Measurements from ENCODE around the gene ULK4. TPM values are rescaled to one million over a fixed set of nuclear protein-coding genes. Genes with fewer than 3 reads are reported as not detected.

The ULK4 gene
- polyA plus RNA-seq, 1 donor from 2014 or later = 7.2 TPM

- H3K9me2 ChIP-seq (ENCODE audit: insufficient read depth, low read length) = no peaks in the 10 kb centered on the region
- H3K27ac ChIP-seq (ENCODE audit: low read length) = peak overlapping the region; percentile 6
- no peaks in the 10 kb centered on the region for H3K36me3 ChIP-seq (ENCODE audit: insufficient read depth, low read length)
- H3F3A ChIP-seq (ENCODE audit: insufficient read depth, low read length, poor library complexity, severe bottlenecking) = no peaks in the 10 kb centered on the region
- H2AFZ ChIP-seq (ENCODE audit: low read depth, low read length) = no peak overlapping the region
- no peaks in the 10 kb centered on the region for H3K9me3 ChIP-seq (ENCODE audit: low read length)
- TF ChIP-seq MXI1 (conservative IDR thresholded peaks at IDR 0.05; ENCODE audit: poor library complexity, severe bottlenecking) = no peak
- no peak for TF ChIP-seq TAF1 (IDR thresholded peaks at IDR 0.05; ENCODE audit: low read depth)
- no peak for TF ChIP-seq SMC3 (conservative IDR thresholded peaks at IDR 0.05; ENCODE audit: poor library complexity)
- TF ChIP-seq CTCF (IDR thresholded peaks at IDR 0.05; ENCODE audit: poor library complexity, severe bottlenecking) = no peak
- no peak for TF ChIP-seq EZH2 (IDR thresholded peaks at IDR 0.05; ENCODE audit: borderline replicate concordance, insufficient read depth, low read length, poor library complexity, severe bottlenecking)
- no peak for TF ChIP-seq POLR2AphosphoS5 (IDR thresholded peaks at IDR 0.05)
- TF ChIP-seq RAD21 (conservative IDR thresholded peaks at IDR 0.05) = no peak
- no peak for TF ChIP-seq EP300 (conservative IDR thresholded peaks at IDR 0.05; ENCODE audit: poor library complexity, severe bottlenecking)
- no peak for TF ChIP-seq REST (IDR thresholded peaks at IDR 0.05; ENCODE audit: borderline replicate concordance)
- H3K4me3 ChIP-seq (ENCODE audit: low read length) = peak overlapping the region; percentile 38
- peak overlapping the region; percentile 13 for H3K9ac ChIP-seq (ENCODE audit: low read length)
- H3K79me2 ChIP-seq (replicated peaks; ENCODE audit: insufficient read depth, low read length) = no peaks in the 10 kb centered on the region
- H3K27me3 ChIP-seq (ENCODE audit: insufficient read depth, low read depth, low read length) = no peaks in the 10 kb centered on the region
- no peaks in the 10 kb centered on the region for H4K20me1 ChIP-seq (ENCODE audit: insufficient read depth)
- no peak overlapping the region for H3K4me2 ChIP-seq (ENCODE audit: low read length)
Observed at GRCh38 chr3:41370307-41370706, 591.6 kb downstream of the ULK4 start.

- Histone ChIP-seq H4K20me1 (ENCODE audit: insufficient read depth) (no peaks in the 10 kb centered on the region), H3F3A (ENCODE audit: insufficient read depth, low read length, poor library complexity, severe bottlenecking) (no peaks in the 10 kb centered on the region), H3K27ac (ENCODE audit: low read length) (peak overlapping the region; percentile 64), H3K27me3 (ENCODE audit: insufficient read depth, low read depth, low read length) (no peaks in the 10 kb centered on the region), H3K4me3 (ENCODE audit: low read length) (peak overlapping the region; percentile 38), H3K9ac (ENCODE audit: low read length) (no peak overlapping the region), H3K9me2 (ENCODE audit: insufficient read depth, low read length) (no peaks in the 10 kb centered on the region), H3K4me2 (ENCODE audit: low read length) (no peak overlapping the region), H2AFZ (ENCODE audit: low read depth, low read length) (no peak overlapping the region), H3K79me2 (replicated peaks; ENCODE audit: insufficient read depth, low read length) (no peaks in the 10 kb centered on the region), H3K36me3 (ENCODE audit: insufficient read depth, low read length) (no peaks in the 10 kb centered on the region), H3K9me3 (ENCODE audit: low read length) (no peaks in the 10 kb centered on the region)
- no peak for TF ChIP-seq SMC3 (conservative IDR thresholded peaks at IDR 0.05; ENCODE audit: poor library complexity)
- TF ChIP-seq POLR2AphosphoS5 (IDR thresholded peaks at IDR 0.05) = peak; percentile 19
- no peak for TF ChIP-seq TAF1 (IDR thresholded peaks at IDR 0.05; ENCODE audit: low read depth)
Observed at GRCh38 chr3:41369838-41370237, 592.1 kb downstream of the ULK4 start.

- Histone ChIP-seq H3K36me3 (ENCODE audit: insufficient read depth, low read length) (no peaks in the 10 kb centered on the region), H3K4me2 (ENCODE audit: low read length) (no peak overlapping the region), H3K79me2 (replicated peaks; ENCODE audit: insufficient read depth, low read length) (no peaks in the 10 kb centered on the region), H3K27me3 (ENCODE audit: insufficient read depth, low read depth, low read length) (no peaks in the 10 kb centered on the region), H3F3A (ENCODE audit: insufficient read depth, low read length, poor library complexity, severe bottlenecking) (no peaks in the 10 kb centered on the region), H3K9ac (ENCODE audit: low read length) (no peak overlapping the region), H3K9me3 (ENCODE audit: low read length) (no peaks in the 10 kb centered on the region), H2AFZ (ENCODE audit: low read depth, low read length) (no peak overlapping the region), H3K9me2 (ENCODE audit: insufficient read depth, low read length) (no peaks in the 10 kb centered on the region), H3K4me3 (ENCODE audit: low read length) (no peak overlapping the region), H4K20me1 (ENCODE audit: insufficient read depth) (no peaks in the 10 kb centered on the region), H3K27ac (ENCODE audit: low read length) (no peak overlapping the region)
- TF ChIP-seq EZH2 (IDR thresholded peaks at IDR 0.05; ENCODE audit: borderline replicate concordance, insufficient read depth, low read length, poor library complexity, severe bottlenecking) (no peak), CTCF (IDR thresholded peaks at IDR 0.05; ENCODE audit: poor library complexity, severe bottlenecking) (no peak), RAD21 (conservative IDR thresholded peaks at IDR 0.05) (no peak), MXI1 (conservative IDR thresholded peaks at IDR 0.05; ENCODE audit: poor library complexity, severe bottlenecking) (no peak), EP300 (conservative IDR thresholded peaks at IDR 0.05; ENCODE audit: poor library complexity, severe bottlenecking) (no peak), TAF1 (IDR thresholded peaks at IDR 0.05; ENCODE audit: low read depth) (no peak)
Observed at GRCh38 chr3:41365973-41366372, 595.9 kb downstream of the ULK4 start.

Data from neural cell (in vitro differentiated cells).